ENCODE measurements around the gene E2F3. TPM values are rescaled to one million over a fixed set of nuclear protein-coding genes. Genes with fewer than 3 reads are reported as not detected.

Gene E2F3
- total RNA-seq, 1 experiment from 2014 or later, result 35.7 TPM

GRCh38 chr6:20411953-20412681 lies 10.4 kb downstream of the E2F3 start:
- no CpG with 5 or more reads among the region's 12 CpGs for WGBS (ENCODE audit: extremely low coverage, insufficient read length, low lambda C conversion rate)
- Histone ChIP-seq H2BK12ac (ENCODE audit: insufficient read length, low read depth, low read length) (no peak overlapping the region), H3K27me3 (ENCODE audit: insufficient read depth, low read length) (no peaks in the 10 kb centered on the region), H2AFZ (ENCODE audit: low read length) (no peak overlapping the region), H3K9ac (ENCODE audit: extremely low read depth, insufficient read length, low read length) (no peak overlapping the region), H3K4me1 (ENCODE audit: insufficient read depth, low read length) (peaks cover 4% of the 10 kb centered on the region; the same call in 1 of the 2 replicates), H3K9me3 (ENCODE audit: control insufficient read depth, low read depth, low read length) (no peaks in the 10 kb centered on the region), H4K8ac (replicated peaks; ENCODE audit: insufficient read length, low read depth, low read length) (no peak overlapping the region), H3K79me2 (ENCODE audit: insufficient read depth, low read length) (peaks cover 84% of the 10 kb centered on the region), H3K23ac (ENCODE audit: insufficient read length, low read depth, low read length) (no peak overlapping the region), H2BK5ac (ENCODE audit: insufficient read length, low read length) (no peak overlapping the region), H3K4me2 (ENCODE audit: insufficient read depth, insufficient read length, low read length) (no peak overlapping the region), H4K20me1 (ENCODE audit: control insufficient read depth, insufficient read depth, insufficient read length) (no peaks in the 10 kb centered on the region), H4K91ac (ENCODE audit: insufficient read length, low read depth, low read length) (no peak overlapping the region), H4K5ac (ENCODE audit: insufficient read length, low read depth, low read length) (no peak overlapping the region), H2BK20ac (ENCODE audit: low read depth, low read length, poor library complexity, severe bottlenecking) (no peak overlapping the region), H3K18ac (ENCODE audit: insufficient read length, low read depth, low read length) (no peak overlapping the region), H3K14ac (ENCODE audit: insufficient read depth, low read length) (no peak overlapping the region), H3T11ph (ENCODE audit: low read length) (no peak overlapping the region), H2BK15ac (ENCODE audit: low read depth, low read length) (no peak overlapping the region), H3K79me1 (ENCODE audit: insufficient read depth, low read depth, low read length, poor library complexity, severe bottlenecking) (peaks cover 9% of the 10 kb centered on the region), H3K56ac (ENCODE audit: insufficient read length, low read depth, low read length) (no peak overlapping the region), H2BK120ac (ENCODE audit: low read depth, low read length, poor library complexity, severe bottlenecking) (no peak overlapping the region), H2AK5ac (ENCODE audit: insufficient read length, low read length) (no peak overlapping the region), H3K23me2 (ENCODE audit: insufficient read length, low read depth, low read length, poor library complexity, severe bottlenecking) (no peaks in the 10 kb centered on the region), H3K4ac (ENCODE audit: low read depth, low read length) (no peak overlapping the region), H3K27ac (ENCODE audit: insufficient read length, low read depth, low read length) (no peak overlapping the region)
- no peak for TF ChIP-seq CTCF (conservative IDR thresholded peaks at IDR 0.05)
- H3K4me3 Mint-ChIP-seq, result no peak overlapping the region
- no peaks in the 10 kb centered on the region for H3K9me3 Mint-ChIP-seq
- H3K36me3 Mint-ChIP-seq (ENCODE audit: insufficient read depth in 1 of 3, low read depth in 3 of 3), result peaks cover 9 to 22% (median 11%) of the 10 kb centered on the region in 3 experiments
- no peaks in the 10 kb centered on the region; the same call in 1 of the 2 replicates for H3K27me3 Mint-ChIP-seq (ENCODE audit: low read depth)
- H3K4me1 Mint-ChIP-seq, result peaks cover 50 to 60% of the 10 kb centered on the region in 2 experiments
- H3K27ac Mint-ChIP-seq, result peak overlapping the region; percentile 9 to 78 (median 54); a peak in 5 of 7 replicates
- no peak for DNase-seq

All from H9 (cell line).